K562 (cell line): Measurements from ENCODE around the gene ZNF358. TPM values are rescaled to one million over a fixed set of nuclear protein-coding genes. Genes with fewer than 3 reads are reported as not detected.
A peak's percentile ranks its signal among the peaks of the same experiment; 100 is the strongest.

ENCODE experiments used
- C11orf30 ChIP-seq: fragments of 450-650 bp; IDR thresholded peaks from 2 replicates; pipeline ENCODE4 v1.6.1; 2016; ENCODE audit warnings: low read depth, mild to moderate bottlenecking
- CGGBP1 ChIP-seq: fragments of 250-450 bp; sonication (Bioruptor Pico); IDR thresholded peaks from 2 replicates; pipeline ENCODE4 v1.9.0; 2021; ENCODE audit warnings: mild to moderate bottlenecking
- DPF2 ChIP-seq: fragments of 450-650 bp; IDR thresholded peaks from 2 replicates; pipeline ENCODE4 v1.6.1; 2016
- E2F6 ChIP-seq, 2 experiments: IDR thresholded peaks; 2 replicates each; pipeline ENCODE4 v1.6.1; 2011; ENCODE audit warnings: borderline replicate concordance in 1 of 2, control low read depth in 1 of 2, low read depth in 1 of 2, low read length in 1 of 2, mild to moderate bottlenecking in 1 of 2, mixed read lengths in 1 of 2, moderate library complexity in 1 of 2; ENCODE audit not compliant: insufficient read depth in 1 of 2, insufficient read length in 1 of 2, poor library complexity in 1 of 2, severe bottlenecking in 1 of 2; ENCODE audit errors: extremely low read depth in 1 of 2
- EP300 ChIP-seq: IDR thresholded peaks from 2 replicates; pipeline ENCODE4 v1.6.1; 2012; ENCODE audit warnings: low read length, improper control_type of control experiment
- GMEB1 ChIP-seq: fragments of 250-450 bp; sonication (Bioruptor Pico); IDR thresholded peaks from 2 replicates; pipeline ENCODE4 v1.4.0; 2020; ENCODE audit warnings: mild to moderate bottlenecking
- JUNB ChIP-seq: fragments of 450-650 bp; formaldehyde crosslinking; conservative IDR thresholded peaks from 2 replicates; pipeline ENCODE4 v1.4.0; 2020; ENCODE audit warnings: mild to moderate bottlenecking
- MEF2A ChIP-seq: IDR thresholded peaks from 2 replicates; pipeline ENCODE4 v1.6.1; 2011; ENCODE audit warnings: low read depth, mild to moderate bottlenecking, low read length, moderate library complexity; ENCODE audit not compliant: control insufficient read depth
- MNT ChIP-seq, 2 experiments: fragments of 450-650 bp; conservative IDR thresholded peaks; 2 replicates each; pipeline ENCODE4 v1.6.1; 2017; ENCODE audit warnings: mild to moderate bottlenecking in 2 of 2, moderate library complexity in 2 of 2
- MYBL2 ChIP-seq, 2 experiments: fragments of 450-650 bp in 1 of 2; sonication (generic) in 1 of 2; formaldehyde crosslinking in 1 of 2; IDR thresholded peaks; 2 replicates each; pipeline versions ENCODE4 v1.6.1 to v1.8.1; 2017 to 2022; ENCODE audit warnings: borderline replicate concordance in 1 of 2, inconsistent platforms in 1 of 2, low read depth in 1 of 2, mild to moderate bottlenecking in 1 of 2, missing genetic modification reagents in 1 of 2, moderate library complexity in 1 of 2
- PRDM10 ChIP-seq: fragments of 450-650 bp; IDR thresholded peaks from 2 replicates; pipeline ENCODE4 v1.6.1; 2018; ENCODE audit not compliant: partially characterized antibody
- RBM39 ChIP-seq: fragments of 200-400 bp; formaldehyde crosslinking; optimal IDR thresholded peaks from 2 replicates; pipeline ENCODE3; 2018; ENCODE audit warnings: low read depth, low read length
- SRF ChIP-seq, 2 experiments: fragments of 250-450, 450-650 bp in 1 of 2; sonication (Bioruptor Pico) in 1 of 2; sonication (generic) in 1 of 2; formaldehyde crosslinking; IDR thresholded peaks; 2 replicates each; pipeline versions ENCODE4 v1.5.0 to v1.5.1; 2020 to 2022; ENCODE audit warnings: mild to moderate bottlenecking in 1 of 2, missing genetic modification reagents in 1 of 2
- TRIM24 ChIP-seq, 2 experiments: fragments of 450-650 bp; IDR thresholded peaks; 2 replicates each; pipeline ENCODE4 v1.6.1; 2016
- ZFP30 ChIP-seq: fragments of 250-450 bp; sonication (Bioruptor Pico); IDR thresholded peaks from 2 replicates; pipeline ENCODE4 v1.8.0; 2022; ENCODE audit warnings: moderate library complexity, mild to moderate bottlenecking, inconsistent platforms, borderline replicate concordance
- ZNF124 ChIP-seq: sonication (generic); formaldehyde crosslinking; IDR thresholded peaks from 2 replicates; pipeline ENCODE4 v1.8.1; 2022; ENCODE audit warnings: missing genetic modification reagents
- ZNF134 ChIP-seq: fragments of 250-450 bp; sonication (Bioruptor Pico); conservative IDR thresholded peaks from 2 replicates; pipeline ENCODE4 v1.4.0; 2020
- ZSCAN29 ChIP-seq: fragments of 450-650 bp; IDR thresholded peaks from 2 replicates; pipeline ENCODE4 v1.6.1; 2017
- polyA plus RNA-seq, 8 experiments: library from polyadenylated mRNA; depleted of rRNA in 4 of 8; stranded (reverse) in 5 of 8; unstranded in 3 of 8; fragments of >200 nt; fragmentation: Nextera tagmentation in 2 of 8; fragmentation: Illumina TruSeq in 1 of 8; extraction: Ambion mirVana in 2 of 8; extraction: Trizol in 1 of 8; gene quantifications; 2 replicates each; pipeline versions ENCODE4 v1.2.1 to v1.2.3, GENCODE V29; 2011 to 2014; ENCODE audit warnings: inconsistent platforms in 1 of 8, missing spikeins in 1 of 8
- total RNA-seq, 7 experiments: library from RNA; depleted of rRNA in 6 of 7; stranded (reverse); fragments of >200 nt in 6 of 7; fragmentation: Illumina TruSeq in 2 of 7; extraction: Trizol in 2 of 7; gene quantifications; 2 replicates each; pipeline versions ENCODE4 v1.2.1 to v1.2.3, GENCODE V29; 2011 to 2021; ENCODE audit warnings: low replicate concordance in 1 of 7

ZNF358 gene
- total and polyA plus RNA-seq, 9 of the 15 experiments (the other 6 are each of a cell fraction or from before 2014, with no cell fraction given): 0.04 to 17.2 (median 4.9) TPM

GRCh38 chr19:7480222-7480969 lies 35.5 kb upstream of the ZNF358 start (continued):
- TF ChIP-seq SRF (CRISPR knock-in tag; IDR thresholded peaks at IDR 0.05) (no peak), GMEB1 (CRISPR knock-in tag) (no peak), ZNF124 (CRISPR knock-in tag) (no peak), ZNF134 (no peak), MNT (conservative IDR thresholded peaks at IDR 0.05) (no peak), JUNB (CRISPR knock-in tag) (no peak), E2F6 (IDR thresholded peaks at IDR 0.05; ENCODE audit: borderline replicate concordance in 1 of 2, extremely low read depth in 1 of 2, insufficient read depth in 1 of 2, insufficient read length in 1 of 2, low read depth in 1 of 2, low read length in 1 of 2, poor library complexity in 1 of 2, severe bottlenecking in 1 of 2) (no peak), MYBL2 (IDR thresholded peaks at IDR 0.05; ENCODE audit: low read depth) (no peak), MYBL2 (CRISPR knock-in tag; IDR thresholded peaks at IDR 0.05; ENCODE audit: borderline replicate concordance) (no peak), ZFP30 (CRISPR knock-in tag) (no peak), RBM39 (no peak), TRIM24 (IDR thresholded peaks at IDR 0.05) (no peak), C11orf30 (peak; percentile 83), ZSCAN29 (no peak), DPF2 (no peak), EP300 (no peak), CGGBP1 (CRISPR knock-in tag) (no peak), MEF2A (no peak), PRDM10 (peak; percentile 13)
